Endothelial cell of umbilical vein (primary cell): ENCODE results near the gene DNAJC19. TPM values are rescaled to one million over a fixed set of nuclear protein-coding genes. Genes with fewer than 3 reads are reported as not detected.

ENCODE experiments used
- BruUV-seq: library from RNA; stranded (reverse); fragments of 400-500 nt; replicated peaks from 2 replicates; lab custom pipeline; 2021; lab: Mats Ljungman, UMichigan
- CTCF ChIA-PET: fragments of 300-600, 350-600 bp; sonication (Branson Sonifier 250); formaldehyde crosslinking; loops from one replicate; lab custom pipeline; 2021; ENCODE audit warnings: antibody characterized with exemption, inconsistent platforms; lab: Charles Lee
- POLR2A ChIA-PET: fragments of 300-600, 350-600 bp; sonication (Branson Sonifier 250); formaldehyde crosslinking; loops from one replicate; lab custom pipeline; 2021; ENCODE audit warnings: antibody characterized with exemption, inconsistent platforms; lab: Charles Lee
- DNase-seq: peaks from one replicate; pipeline ENCODE4 v3.0.0-alpha.2; 2011; ENCODE audit warnings: low read depth, low spot score
- FAIRE-seq: peaks from 2 replicates; lab custom pipeline; 2011; peaks lifted over from hg19 to GRCh38; lab: Jason Lieb, UNC
- H2AFZ ChIP-seq: 2 replicates; pipeline ENCODE4 v1.6.0; 2012; ENCODE audit warnings: low read depth, low read length, control low read depth, inconsistent platforms
- H3K27ac ChIP-seq: 2 replicates; pipeline ENCODE4 v1.5.1; 2011; ENCODE audit warnings: low read depth, mild to moderate bottlenecking, control low read depth, low read length, moderate library complexity; ENCODE audit not compliant: insufficient read depth
- H3K27me3 ChIP-seq, 2 experiments: 2 replicates each; pipeline versions ENCODE4 v1.6.0 to v1.6.1; 2011; ENCODE audit warnings: low read length in 2 of 2, mixed read lengths in 1 of 2; ENCODE audit not compliant: control insufficient read depth in 2 of 2, insufficient read depth in 2 of 2
- H3K36me3 ChIP-seq, 2 experiments: 2 replicates in 1 of 2; 3 replicates in 1 of 2; pipeline ENCODE4 v1.5.1; 2011; ENCODE audit warnings: low read length in 2 of 2, mild to moderate bottlenecking in 1 of 2, moderate library complexity in 1 of 2; ENCODE audit not compliant: control insufficient read depth in 2 of 2, insufficient read depth in 2 of 2; ENCODE audit errors: extremely low read depth in 1 of 2
- H3K4me1 ChIP-seq: 3 replicates; pipeline ENCODE4 v1.5.1; 2011; ENCODE audit warnings: mild to moderate bottlenecking, low read length; ENCODE audit not compliant: control insufficient read depth, insufficient read depth; ENCODE audit errors: extremely low read depth
- H3K4me2 ChIP-seq: 2 replicates; pipeline ENCODE4 v1.6.1; 2011; ENCODE audit warnings: low read length, control low read depth, mixed read lengths; ENCODE audit not compliant: insufficient read depth
- H3K4me3 ChIP-seq, 3 experiments: fragments of 200-600 bp in 1 of 3; sonication (generic), shearing (Covaris generic) in 1 of 3; replicated peaks in 1 of 3; 2 replicates each; pipeline ENCODE4 v1.5.1; 2011 to 2016; ENCODE audit warnings: control low read depth in 3 of 3, low read length in 3 of 3, mild to moderate bottlenecking in 2 of 3, inconsistent platforms in 1 of 3, low read depth in 1 of 3, moderate library complexity in 1 of 3; ENCODE audit not compliant: insufficient read depth in 1 of 3
- H3K79me2 ChIP-seq: 2 replicates; pipeline ENCODE4 v1.6.0; 2012; ENCODE audit warnings: low read length, inconsistent platforms; ENCODE audit not compliant: control insufficient read depth, insufficient read depth
- H3K9ac ChIP-seq: replicated peaks from 2 replicates; pipeline ENCODE3; 2011; ENCODE audit warnings: low read length, control low read depth; ENCODE audit not compliant: insufficient read depth; ENCODE audit errors: extremely low read depth
- H3K9me1 ChIP-seq: replicated peaks from 3 replicates; pipeline ENCODE4 v1.6.0; 2011; ENCODE audit warnings: mild to moderate bottlenecking, low read length; ENCODE audit not compliant: control insufficient read depth, insufficient read depth; ENCODE audit errors: extremely low read depth
- H3K9me3 ChIP-seq: replicated peaks from 2 replicates; pipeline ENCODE4 v1.5.1; 2012; ENCODE audit warnings: low read length, inconsistent platforms; ENCODE audit not compliant: control insufficient read depth, insufficient read depth
- H4K20me1 ChIP-seq: replicated peaks from 2 replicates; pipeline ENCODE3; 2011; ENCODE audit warnings: mild to moderate bottlenecking, low read length; ENCODE audit not compliant: control insufficient read depth, insufficient read depth; ENCODE audit errors: extremely low read depth
- CTCF ChIP-seq, 2 donors: IDR thresholded peaks; 1 replicate in 1 of 2; 2 replicates in 1 of 2; pipeline ENCODE4 v1.5.1; 2011; ENCODE audit warnings: low read length in 2 of 2, mild to moderate bottlenecking in 2 of 2, moderate library complexity in 2 of 2, control low read depth in 1 of 2, inconsistent platforms in 1 of 2, low read depth in 1 of 2; ENCODE audit not compliant: insufficient read depth in 1 of 2; ENCODE audit errors: extremely low read depth in 1 of 2
- EZH2 ChIP-seq: IDR thresholded peaks from 2 replicates; pipeline ENCODE4 v1.6.1; 2012; ENCODE audit warnings: borderline replicate concordance, low read depth, mild to moderate bottlenecking, moderate library complexity, low read length, inconsistent platforms; ENCODE audit not compliant: severe bottlenecking
- FOS ChIP-seq: IDR thresholded peaks from 2 replicates; pipeline ENCODE4 v1.6.1; 2011; ENCODE audit warnings: mild to moderate bottlenecking, low read length, moderate library complexity, borderline replicate concordance; ENCODE audit not compliant: insufficient read depth
- GATA2 ChIP-seq: IDR thresholded peaks from 2 replicates; pipeline ENCODE4 v1.7.0; 2011; ENCODE audit warnings: low read depth, mild to moderate bottlenecking, moderate library complexity, mixed read lengths, low read length; ENCODE audit not compliant: insufficient read length, insufficient read depth
- MYC ChIP-seq: IDR thresholded peaks from one replicate; pipeline ENCODE4 v1.6.1; 2011; ENCODE audit warnings: mild to moderate bottlenecking, low read depth, low read length
- POLR2AphosphoS5 ChIP-seq: IDR thresholded peaks from 2 replicates; pipeline ENCODE4 v1.6.1; 2012; ENCODE audit warnings: low read depth, mild to moderate bottlenecking, control low read depth, low read length, moderate library complexity; ENCODE audit not compliant: insufficient read depth
- dilution Hi-C: fragments of 300-500 bp; cut with MboI; formaldehyde crosslinking; loops from one replicate; pipeline ENCODE4 v1.15.0; 2019; ENCODE audit warnings: low sequenced_read_pairs; ENCODE audit not compliant: extremely low pct_ligation_motif_present
- intact Hi-C: fragments of 100-400 bp; cut with micrococcal nuclease; formaldehyde crosslinking; loops from one replicate; pipeline ENCODE4 v1.10.0; 2022
- polyA plus RNA-seq, 4 experiments: library from polyadenylated mRNA; depleted of rRNA in 3 of 4; stranded (reverse) in 3 of 4; unstranded in 1 of 4; fragments of >200 nt; gene quantifications; 2 replicates each; pipeline versions ENCODE4 v1.2.1 to v1.2.3, GENCODE V29; 2011 to 2012; ENCODE audit warnings: missing spikeins in 1 of 4
- total RNA-seq: library from RNA; stranded (reverse); gene quantifications from 2 replicates; pipeline ENCODE4 v1.2.3, GENCODE V29; 2021
- TF ChIP-seq, protein P1 (sequence below): IDR thresholded peaks from 2 replicates; pipeline ENCODE4 v1.6.1; 2011; ENCODE audit not compliant: insufficient read depth, insufficient read length

Gene DNAJC19
- total and polyA plus RNA-seq, 2 donors (not counting 3 experiments of a cell fraction or from before 2014, with no cell fraction given): 32.6 to 50.6 TPM

- Histone ChIP-seq H3K4me2 (no peak overlapping the region), H3K9ac (no peak overlapping the region), H3K36me3 (peaks cover 3 to 5% of the 10 kb centered on the region in 2 experiments), H3K27me3 (no peaks in the 10 kb centered on the region), H3K4me1 (no peaks in the 10 kb centered on the region), H3K9me1 (no peaks in the 10 kb centered on the region), H2AFZ (no peak overlapping the region), H4K20me1 (peaks cover 7% of the 10 kb centered on the region), H3K27ac (no peak overlapping the region), H3K9me3 (no peaks in the 10 kb centered on the region), H3K4me3 (no peak overlapping the region), H3K79me2 (peaks cover 83% of the 10 kb centered on the region)
- dilution Hi-C loops: no loop called here
- DNase-seq: no peak
- POLR2A ChIA-PET: no interaction called here
- BruUV-seq: no TSS peak
- intact Hi-C loops: no loop called here
- no peak for TF ChIP-seq FOS
- TF ChIP-seq MYC: no peak
- TF ChIP-seq CTCF (IDR thresholded peaks at IDR 0.05; ENCODE audit: extremely low read depth in 1 of 2, insufficient read depth in 1 of 2, low read depth in 1 of 2, low read length in 2 of 2): no peak
- no peak for TF ChIP-seq POLR2AphosphoS5
- TF ChIP-seq EZH2: no peak
- CTCF ChIA-PET: interaction anchor here (0.6 kb wide), 1 partner anchor 28 kb away, joined by 3 read pairs; the partner anchor contains the start of gene FXR1
- FAIRE-seq: no peak
Observed at GRCh38 chr3:180940826-180941225, 48.7 kb downstream of the DNAJC19 start.

DNA sequence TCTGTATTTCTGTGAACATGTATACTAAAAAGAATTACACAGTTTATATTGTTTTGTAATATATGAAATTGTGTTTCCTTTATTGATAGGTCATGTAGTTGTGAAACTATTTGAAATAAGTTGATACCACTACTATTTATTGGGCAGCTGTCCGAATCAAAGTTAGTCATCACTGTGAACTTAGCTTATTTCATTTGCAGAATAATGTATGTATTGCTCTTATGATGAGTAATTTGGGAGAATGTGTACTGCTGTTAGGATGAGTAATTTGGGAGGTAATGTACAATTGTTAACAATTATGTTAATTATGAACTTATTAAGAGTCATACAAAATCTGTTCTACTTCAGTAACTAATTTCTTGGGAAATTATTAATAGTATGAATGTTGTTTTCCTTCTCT is 54.9 kb downstream of the DNAJC19 start:
- Histone ChIP-seq H3K36me3 (peaks cover 4 to 5% of the 10 kb centered on the region in 2 experiments), H3K4me2 (no peak overlapping the region), H3K9me3 (no peaks in the 10 kb centered on the region), H3K79me2 (peaks cover 96% of the 10 kb centered on the region), H3K27ac (no peak overlapping the region), H3K4me3 (no peak overlapping the region), H3K9me1 (no peaks in the 10 kb centered on the region), H3K27me3 (no peaks in the 10 kb centered on the region), H2AFZ (no peak overlapping the region), H3K4me1 (no peaks in the 10 kb centered on the region), H4K20me1 (peaks cover 3% of the 10 kb centered on the region), H3K9ac (no peak overlapping the region)
- DNase-seq (no peak), FAIRE-seq (no peak)
- POLR2A ChIA-PET: no interaction called here
- BruUV-seq: no TSS peak
- CTCF ChIA-PET: interaction anchor here (0.9 to 1.6 kb wide), 6 partner anchors 8 to 1123 kb away, joined by 3 to 8 read pairs (median 4); partner anchors contain the start of gene FXR1
- dilution Hi-C loops: no loop called here
- TF ChIP-seq, protein P1, sequence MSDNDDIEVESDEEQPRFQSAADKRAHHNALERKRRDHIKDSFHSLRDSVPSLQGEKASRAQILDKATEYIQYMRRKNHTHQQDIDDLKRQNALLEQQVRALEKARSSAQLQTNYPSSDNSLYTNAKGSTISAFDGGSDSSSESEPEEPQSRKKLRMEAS: no peak
- TF ChIP-seq GATA2: no peak
- intact Hi-C loops: no loop called here
